Stimulated activated naive CD4-positive, alpha-beta T cell (primary cell): Measurements from ENCODE around the gene MED12L.
A peak's percentile ranks its signal among the peaks of the same experiment; 100 is the strongest.

Source experiments
- DNase-seq, 6 experiments: peaks; one replicate each; lab custom pipeline; 2025; lab: John Stamatoyannopoulos, UW

MED12L gene

GRCh38 chr3:151318313-151318712 is 232.8 kb downstream of the MED12L start:
- no peak for DNase-seq

DNA sequence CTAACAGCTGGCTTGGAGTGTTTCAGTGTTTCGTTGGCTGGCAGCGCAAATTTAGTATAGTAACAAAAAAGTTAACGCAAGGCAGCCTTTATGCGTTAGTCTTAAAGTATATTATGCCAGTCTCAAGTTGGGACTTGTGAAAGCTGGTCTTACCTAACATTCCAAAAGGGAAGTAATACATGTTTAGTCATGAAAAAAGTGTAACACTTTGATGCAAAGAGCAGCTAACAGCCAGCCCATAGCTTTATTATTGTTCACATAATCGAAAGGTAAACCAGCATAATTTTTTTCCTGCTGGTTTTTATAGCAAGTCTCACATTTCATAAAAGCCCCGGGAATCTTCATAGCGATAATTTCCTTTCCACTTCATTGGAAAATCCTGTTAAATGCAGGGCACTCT is 233.5 kb downstream of the MED12L start:
- no peak for DNase-seq

DNA sequence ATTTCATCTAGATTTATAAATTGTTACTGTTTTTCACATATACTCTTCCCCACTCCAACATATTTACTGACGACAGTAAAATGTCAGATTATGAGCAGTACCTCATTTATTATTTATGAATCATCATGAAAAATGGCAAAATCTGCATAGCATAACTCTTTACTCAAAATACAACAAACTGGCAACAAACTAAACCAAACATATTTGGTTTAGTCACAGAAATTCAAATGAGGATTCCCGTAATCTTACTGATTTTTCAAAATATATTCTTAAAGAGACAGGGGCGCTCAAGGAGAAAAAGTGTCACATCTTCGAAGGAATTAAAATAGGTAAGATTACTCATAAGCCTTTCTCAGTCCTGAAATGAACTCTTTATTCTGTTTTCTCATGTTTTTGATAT is 234.2 kb downstream of the MED12L start:
- no peak for DNase-seq

DNA sequence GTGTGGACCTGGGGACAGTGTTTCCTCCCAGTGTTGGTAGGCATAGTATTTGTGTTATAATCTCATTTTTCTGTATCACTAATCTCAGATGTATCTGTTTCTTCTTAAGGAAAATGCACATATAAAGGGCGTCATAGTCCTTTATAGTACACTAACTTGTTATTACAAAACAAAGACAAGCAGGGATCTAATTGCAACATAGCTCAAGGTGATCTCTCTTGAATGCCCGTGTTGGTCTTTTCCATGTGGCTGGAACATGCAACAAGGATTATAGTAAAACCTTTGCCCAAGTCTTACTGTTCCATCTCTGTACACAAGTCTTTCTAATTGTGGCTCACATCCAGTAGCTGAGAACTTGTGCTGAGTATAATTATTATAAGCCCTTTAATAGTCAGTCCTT is 234.7 kb downstream of the MED12L start:
- no peak for DNase-seq

- no peak for DNase-seq
Observed at GRCh38 chr3:151321526-151321925, 236.1 kb downstream of the MED12L start.

- DNase-seq: no peak
Observed at GRCh38 chr3:151322511-151322910, 237.0 kb downstream of the MED12L start.

DNA sequence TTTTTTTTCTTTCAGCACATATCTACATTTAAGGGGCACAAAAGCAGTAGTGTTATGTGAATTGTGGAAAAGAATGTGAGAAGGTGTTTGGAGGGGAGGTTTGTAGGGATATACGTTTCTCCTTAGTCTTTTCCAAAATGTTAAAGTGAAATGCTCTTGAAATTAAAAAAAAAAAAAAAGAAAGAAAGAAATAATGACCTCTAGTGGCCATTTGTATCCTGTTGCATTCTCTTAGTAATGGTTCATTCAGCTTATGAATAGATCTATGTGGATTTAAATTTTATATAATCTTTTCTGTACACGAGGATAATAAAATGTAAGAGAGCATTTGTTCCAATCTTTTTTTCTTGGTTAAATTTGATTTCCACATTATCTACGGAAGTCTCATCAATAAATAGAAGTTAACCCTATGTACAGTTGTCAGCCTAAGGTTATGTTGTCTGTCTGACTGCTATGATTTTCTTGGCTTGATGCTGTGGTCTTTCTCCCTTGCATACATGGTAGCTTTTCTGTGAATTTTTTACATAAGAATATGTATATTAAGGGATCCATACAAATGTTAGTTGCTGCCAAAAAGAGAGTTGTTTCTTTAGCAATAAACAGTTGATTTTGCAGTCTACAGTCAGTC is 242.2 kb downstream of the MED12L start:
- DNase-seq: peak in 1 of 6 experiments; percentile 3

DNA sequence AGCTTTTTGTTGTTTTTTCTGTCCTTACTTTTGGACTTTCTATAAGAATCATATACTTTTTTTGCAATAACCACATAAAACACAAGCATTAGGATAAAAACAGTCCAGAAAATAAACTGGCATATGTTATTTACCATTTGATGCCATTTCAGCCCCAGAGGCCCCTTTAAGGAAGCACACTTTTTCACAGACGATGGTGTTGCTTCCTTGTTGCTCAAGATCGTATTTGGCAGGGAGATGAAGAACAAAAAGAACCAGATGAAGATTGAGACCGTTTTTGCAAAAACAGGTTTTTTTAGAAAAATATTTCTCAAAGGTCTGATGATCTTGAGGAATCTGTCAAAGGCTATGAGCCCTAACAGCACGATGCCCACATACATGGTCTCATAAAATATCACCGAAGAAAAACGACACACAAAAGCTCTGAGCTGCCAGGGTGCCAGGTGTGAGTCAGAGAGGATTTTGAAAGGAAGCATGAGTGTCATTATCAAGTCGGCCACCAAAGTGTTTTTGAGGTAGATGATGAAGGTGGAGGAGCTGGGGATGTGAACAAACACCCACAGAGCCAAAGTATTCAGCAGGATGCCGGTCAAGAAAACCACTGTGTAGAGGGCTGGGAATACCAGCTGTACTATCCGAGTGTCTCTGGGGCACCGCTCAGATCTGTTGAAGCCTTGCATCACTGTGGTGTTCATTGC is 243.0 kb downstream of the MED12L start:
- DNase-seq: no peak

GRCh38 chr3:151329363-151329762 is 243.9 kb downstream of the MED12L start, which contains the start of gene P2RY13:
P2RY13 (minus strand) TSS chr3:151329549; CDS start chr3:151329528, 21 bp downstream.
- no peak for DNase-seq

- DNase-seq: no peak
Observed at GRCh38 chr3:151330379-151330778, 244.9 kb downstream of the MED12L start.

DNA sequence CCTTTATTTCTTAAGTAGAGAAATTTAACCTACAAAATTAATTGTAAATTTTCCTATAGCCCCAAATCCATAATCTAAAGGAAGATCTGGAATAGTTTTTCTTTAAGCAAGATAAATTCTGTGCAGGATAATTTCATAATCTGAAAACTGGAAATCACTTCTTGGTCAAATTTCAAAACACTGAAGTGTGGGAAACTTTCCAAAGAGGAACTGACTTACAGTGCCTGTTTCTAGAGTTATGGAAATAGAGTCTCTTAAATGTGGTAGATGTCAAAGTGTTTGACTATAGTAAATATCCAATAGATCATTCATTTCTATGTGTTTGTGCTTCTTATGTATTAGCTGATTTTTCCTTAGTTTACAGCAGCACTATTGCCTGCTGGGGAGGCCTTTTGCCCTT is 245.4 kb downstream of the MED12L start:
- DNase-seq: no peak

- no peak for DNase-seq
Observed at GRCh38 chr3:151331696-151332095, 246.2 kb downstream of the MED12L start.

- no peak for DNase-seq
Observed at GRCh38 chr3:151345859-151346258, 260.4 kb downstream of the MED12L start.

DNA sequence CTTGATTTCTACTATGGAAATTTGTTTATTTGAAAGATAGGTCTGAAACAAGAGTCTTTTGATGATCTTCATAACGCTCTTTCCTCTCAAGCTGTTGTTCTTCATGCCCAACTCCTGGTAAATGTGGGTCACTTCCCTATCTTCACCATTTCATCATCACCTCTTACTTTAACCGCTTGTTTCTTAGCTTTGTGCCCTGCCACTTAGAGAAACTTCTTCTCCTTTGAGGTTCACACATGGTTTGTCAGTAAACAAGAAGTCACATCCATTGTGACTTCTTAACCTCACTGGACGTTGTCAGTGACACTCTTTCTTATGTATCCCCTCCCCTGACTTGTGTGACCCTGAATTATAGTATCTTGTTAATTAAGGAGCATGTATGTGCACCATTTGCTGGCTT is 260.8 kb downstream of the MED12L start:
- no peak for DNase-seq

DNA sequence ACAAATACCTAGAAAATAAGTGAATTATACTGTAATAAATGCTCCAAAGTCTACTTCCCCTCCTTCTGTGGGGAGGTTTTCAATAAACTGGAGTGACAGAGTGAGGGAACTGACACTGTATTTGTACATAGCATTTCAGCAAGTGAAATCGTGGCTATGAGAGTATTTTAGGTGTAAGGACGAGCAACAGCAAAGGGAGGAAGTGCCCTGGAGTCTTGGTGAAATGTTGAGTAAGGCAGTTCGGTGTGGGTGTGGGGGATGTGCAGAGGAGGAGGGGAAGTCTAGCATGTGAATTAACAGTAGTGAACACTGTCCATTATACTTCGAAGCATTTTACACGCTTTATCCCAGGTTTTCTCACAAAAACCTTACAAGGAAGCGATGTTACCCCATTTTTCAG is 262.0 kb downstream of the MED12L start:
- no peak for DNase-seq

DNA sequence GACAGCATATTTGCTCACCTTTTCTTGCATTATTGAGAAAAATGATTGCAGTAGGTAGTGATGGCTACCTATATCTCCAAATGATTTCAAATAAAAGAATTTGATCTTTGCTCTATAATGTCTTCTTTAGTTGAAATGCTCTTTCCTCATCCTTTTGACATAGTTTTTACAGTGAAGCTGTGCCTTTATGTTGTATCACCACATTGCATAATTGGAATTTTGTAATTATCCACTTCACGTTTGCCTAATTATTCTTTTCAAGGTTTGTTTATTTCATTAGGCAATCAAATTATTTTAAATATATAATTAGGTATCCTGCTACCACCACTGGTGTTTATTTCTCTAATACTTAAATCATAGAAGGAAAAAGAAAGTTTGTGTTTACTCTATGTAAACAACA is 265.2 kb downstream of the MED12L start:
- DNase-seq: no peak

DNA sequence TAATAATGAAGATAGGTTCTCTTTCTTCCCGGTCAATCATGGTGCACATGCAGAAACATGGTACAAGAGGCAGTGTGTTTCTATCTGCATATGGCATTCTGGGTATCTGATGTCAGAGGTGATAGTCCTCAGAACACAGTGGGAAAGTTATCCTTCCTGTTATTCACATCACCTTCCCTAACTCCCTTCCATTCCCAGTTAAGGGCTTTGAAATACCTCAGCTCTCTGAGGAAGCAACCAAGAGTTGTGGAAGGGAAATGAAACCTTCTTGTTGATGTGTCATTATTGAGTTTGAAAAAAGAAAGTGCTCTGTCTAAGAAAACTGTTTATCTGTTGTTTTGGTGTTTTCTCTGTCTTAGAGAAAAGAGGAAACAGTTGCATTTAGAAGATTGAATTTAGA is 265.8 kb downstream of the MED12L start:
- no peak for DNase-seq

DNA sequence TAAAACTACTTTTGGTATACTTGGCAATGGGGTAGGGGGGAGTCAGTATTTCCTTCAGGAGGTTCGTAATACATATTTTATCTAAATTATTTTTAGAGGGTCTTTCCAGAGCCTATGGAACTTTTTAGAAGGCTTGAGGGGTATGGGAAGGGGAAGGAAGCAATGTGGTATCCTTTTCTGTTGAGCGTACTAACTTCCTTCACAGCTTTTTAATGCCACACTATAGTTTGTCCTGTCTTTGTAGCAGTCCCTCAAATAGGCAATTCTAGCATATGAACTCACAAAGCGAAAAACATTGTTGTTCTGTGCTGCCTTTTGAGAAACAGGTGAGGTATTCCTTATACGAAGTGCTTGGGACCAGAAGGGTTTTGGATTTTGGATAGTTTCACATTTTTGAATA is 266.2 kb downstream of the MED12L start:
- DNase-seq: no peak

DNA sequence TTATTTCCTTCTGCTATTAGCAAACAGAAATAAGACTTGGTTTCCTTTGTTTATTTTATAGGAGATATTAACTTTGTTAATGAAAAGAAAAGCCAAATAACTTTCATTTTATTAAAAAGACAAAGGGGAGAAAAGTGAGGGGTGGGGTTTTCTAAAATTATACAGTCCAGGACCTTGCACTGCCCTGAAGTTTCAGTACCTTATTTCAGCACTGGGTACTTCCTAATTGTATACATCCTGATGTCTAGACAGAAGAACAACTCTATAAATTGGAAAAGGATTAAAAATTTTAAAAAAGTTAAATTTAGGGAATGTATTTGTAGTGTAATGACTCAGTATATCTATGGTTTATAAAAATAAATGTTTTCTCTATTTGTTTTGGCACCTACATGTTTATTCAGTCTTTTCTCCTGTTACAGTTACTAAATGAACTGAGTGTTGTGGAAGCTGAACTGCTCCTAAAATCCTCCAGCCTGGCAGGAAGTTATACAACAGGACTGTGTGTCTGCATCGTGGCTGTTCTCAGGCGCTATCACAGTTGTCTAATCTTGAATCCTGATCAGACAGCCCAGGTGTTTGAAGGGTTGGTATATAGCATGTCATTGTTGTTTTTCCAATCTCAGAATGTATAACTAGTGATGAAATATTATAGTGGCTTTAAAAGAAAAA is 271.5 kb downstream of the MED12L start:
- no peak for DNase-seq

DNA sequence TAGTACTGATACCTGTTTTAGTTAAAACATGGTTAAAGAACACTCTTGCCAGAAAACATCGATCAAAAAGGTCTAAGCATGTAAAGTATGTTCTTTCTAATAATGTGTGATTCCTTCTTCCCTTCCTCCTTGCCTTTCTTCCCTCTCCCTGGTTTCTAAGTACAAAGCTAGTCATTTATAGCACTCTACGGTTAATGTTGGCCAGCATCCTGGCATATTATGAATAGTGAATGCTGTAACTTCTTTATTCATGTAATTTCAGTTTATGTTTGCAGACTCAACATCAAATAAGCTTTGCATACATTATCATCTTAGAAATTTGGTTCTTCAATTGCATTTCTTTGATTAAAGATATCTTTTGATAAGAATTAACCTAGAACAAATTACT is 272.0 kb downstream of the MED12L start:
- DNase-seq: no peak

GRCh38 chr3:151362751-151363174 is 277.3 kb downstream of the MED12L start:
- no peak for DNase-seq

DNA sequence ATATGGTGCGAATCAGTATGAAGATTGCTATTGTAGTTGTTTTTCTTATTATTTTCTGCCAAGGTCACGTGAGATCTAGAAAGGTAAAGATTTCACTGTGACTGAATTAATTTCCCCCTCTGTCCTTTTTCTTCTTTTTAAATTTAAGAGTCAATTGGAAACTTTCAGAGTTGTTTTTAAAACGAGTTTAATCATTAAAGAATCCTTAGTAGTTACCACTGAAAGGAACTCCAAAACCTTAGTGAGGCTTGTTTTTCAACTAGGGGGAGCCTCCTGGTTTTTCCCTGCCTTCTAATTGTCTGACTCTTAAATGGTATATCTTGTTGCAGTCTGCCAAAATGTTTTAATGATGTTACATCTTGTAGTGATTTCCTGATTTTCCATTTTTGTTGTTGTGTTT is 281.5 kb downstream of the MED12L start:
- no peak for DNase-seq

DNA sequence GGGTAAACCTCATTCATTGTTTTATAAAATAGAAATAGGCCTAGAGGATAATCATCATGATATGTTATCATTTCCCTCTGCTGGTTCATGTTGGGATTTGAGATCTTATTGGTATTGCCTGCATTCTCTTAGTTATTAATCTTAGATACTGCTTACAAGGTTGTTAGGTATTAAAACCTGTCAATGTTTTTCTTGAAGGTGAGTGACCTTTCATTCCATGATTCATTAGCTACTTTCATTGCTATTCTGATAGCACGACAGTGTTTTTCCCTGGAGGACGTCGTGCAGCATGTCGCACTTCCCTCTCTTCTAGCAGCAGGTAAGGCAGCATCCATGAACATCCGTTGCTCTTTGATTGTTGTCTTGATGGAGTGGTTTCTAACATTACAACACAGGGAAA is 282.0 kb downstream of the MED12L start:
- DNase-seq: no peak
